SK-N-SH treated with all-trans-retinoic acid at 6 μM for 48 hours (cell line): ENCODE measurements around the gene RPUSD3.

Experiments
- ATAC-seq: fragments of 200-7000 bp; cut with Tn5 transposase; 3 replicates; pipeline ENCODE4 v1.9.1; 2020; ENCODE audit warnings: mild to moderate bottlenecking, moderate library complexity
- ARNTL ChIP-seq: fragments of 450-650 bp; formaldehyde crosslinking; IDR thresholded peaks from 2 replicates; pipeline ENCODE4 v1.5.0; 2020; ENCODE audit warnings: low read depth, mild to moderate bottlenecking, moderate library complexity, borderline replicate concordance
- BACH2 ChIP-seq: fragments of 250-450 bp; sonication (Bioruptor Pico); IDR thresholded peaks from 2 replicates; pipeline ENCODE4 v1.9.0; 2021; ENCODE audit warnings: mild to moderate bottlenecking, borderline replicate concordance
- CSDC2 ChIP-seq: fragments of 250-450 bp; sonication (Bioruptor Pico); IDR thresholded peaks from 2 replicates; pipeline ENCODE4 v1.5.0; 2020; ENCODE audit warnings: mild to moderate bottlenecking, moderate library complexity
- ESRRG ChIP-seq: fragments of 250-450 bp; sonication (Bioruptor Pico); IDR thresholded peaks from 2 replicates; pipeline ENCODE4 v1.6.1; 2021; ENCODE audit warnings: mild to moderate bottlenecking
- GLIS3 ChIP-seq: fragments of 250-450 bp; sonication (Bioruptor Pico); IDR thresholded peaks from 2 replicates; pipeline ENCODE4 v1.5.0; 2020; ENCODE audit warnings: mild to moderate bottlenecking, moderate library complexity
- ISL1 ChIP-seq: fragments of 250-450 bp; sonication (Bioruptor Pico); IDR thresholded peaks from 2 replicates; pipeline ENCODE4 v2.1.2; 2022; ENCODE audit warnings: mild to moderate bottlenecking, moderate library complexity
- OSR1 ChIP-seq: fragments of 250-450 bp; sonication (Bioruptor Pico); IDR thresholded peaks from 2 replicates; pipeline ENCODE4 v1.8.0; 2022; ENCODE audit warnings: moderate library complexity, mild to moderate bottlenecking, inconsistent platforms
- PPARA ChIP-seq: fragments of 250-450 bp; sonication (Bioruptor Pico); IDR thresholded peaks from 2 replicates; pipeline ENCODE4 v1.5.0; 2020; ENCODE audit warnings: mild to moderate bottlenecking, borderline replicate concordance
- RARB ChIP-seq: fragments of 250-450 bp; sonication (Bioruptor Pico); IDR thresholded peaks from 2 replicates; pipeline ENCODE4 v1.8.0; 2021; ENCODE audit warnings: mild to moderate bottlenecking, moderate library complexity
- SNAI2 ChIP-seq: fragments of 250-450 bp; sonication (Bioruptor Pico); IDR thresholded peaks from 2 replicates; pipeline ENCODE4 v1.5.0; 2020; ENCODE audit warnings: mild to moderate bottlenecking, moderate library complexity
- TCF4 ChIP-seq: fragments of 250-450 bp; sonication (Bioruptor Pico); IDR thresholded peaks from 2 replicates; pipeline ENCODE4 v1.8.0; 2021; ENCODE audit warnings: mild to moderate bottlenecking, moderate library complexity, borderline replicate concordance
- TOX ChIP-seq: fragments of 250-450 bp; sonication (Bioruptor Pico); IDR thresholded peaks from 2 replicates; pipeline ENCODE4 v1.8.0; 2021; ENCODE audit warnings: mild to moderate bottlenecking, moderate library complexity, borderline replicate concordance
- ZC3H10 ChIP-seq: fragments of 250-450 bp; sonication (Bioruptor Pico); IDR thresholded peaks from 2 replicates; pipeline ENCODE4 v1.5.1; 2021; ENCODE audit warnings: mild to moderate bottlenecking, moderate library complexity
- ZFP3 ChIP-seq: fragments of 250-450 bp; sonication (Bioruptor Pico); IDR thresholded peaks from 2 replicates; pipeline ENCODE4 v1.5.0; 2020; ENCODE audit warnings: mild to moderate bottlenecking, moderate library complexity
- ZFP30 ChIP-seq: fragments of 450-650 bp; formaldehyde crosslinking; IDR thresholded peaks from 2 replicates; pipeline ENCODE4 v1.5.0; 2022; ENCODE audit warnings: mild to moderate bottlenecking, moderate library complexity
- ZNF565 ChIP-seq: fragments of 450-650 bp; formaldehyde crosslinking; conservative IDR thresholded peaks from 2 replicates; pipeline ENCODE4 v1.5.0; 2020; ENCODE audit warnings: low read depth, mild to moderate bottlenecking, moderate library complexity
- ZNF70 ChIP-seq: fragments of 450-650 bp; formaldehyde crosslinking; IDR thresholded peaks from 2 replicates; pipeline ENCODE4 v1.5.0; 2020; ENCODE audit warnings: mild to moderate bottlenecking, moderate library complexity
- ZNF8 ChIP-seq: fragments of 450-650 bp; formaldehyde crosslinking; IDR thresholded peaks from 2 replicates; pipeline ENCODE4 v1.5.0; 2020; ENCODE audit warnings: mild to moderate bottlenecking, moderate library complexity
- TF ChIP-seq, protein P1 (sequence below): fragments of 250-450 bp; sonication (Bioruptor Pico); IDR thresholded peaks from 2 replicates; pipeline ENCODE4 v1.8.0; 2020; ENCODE audit warnings: mild to moderate bottlenecking, moderate library complexity, borderline replicate concordance
- TF ChIP-seq, protein P2 (sequence below): fragments of 250-450 bp; sonication (Bioruptor Pico); IDR thresholded peaks from 2 replicates; pipeline ENCODE4 v1.5.1; 2021; ENCODE audit warnings: mild to moderate bottlenecking, moderate library complexity
- TF ChIP-seq, protein P3 (sequence below): fragments of 250-450 bp; sonication (Bioruptor Pico); IDR thresholded peaks from 2 replicates; pipeline ENCODE4 v1.8.0; 2021; ENCODE audit warnings: low read depth, mild to moderate bottlenecking, moderate library complexity, borderline replicate concordance
- TF ChIP-seq, protein P4 (sequence below): fragments of 250-450 bp; sonication (Bioruptor Pico); IDR thresholded peaks from 2 replicates; pipeline ENCODE4 v1.5.0; 2020; ENCODE audit warnings: mild to moderate bottlenecking, moderate library complexity

RPUSD3 gene

DNA sequence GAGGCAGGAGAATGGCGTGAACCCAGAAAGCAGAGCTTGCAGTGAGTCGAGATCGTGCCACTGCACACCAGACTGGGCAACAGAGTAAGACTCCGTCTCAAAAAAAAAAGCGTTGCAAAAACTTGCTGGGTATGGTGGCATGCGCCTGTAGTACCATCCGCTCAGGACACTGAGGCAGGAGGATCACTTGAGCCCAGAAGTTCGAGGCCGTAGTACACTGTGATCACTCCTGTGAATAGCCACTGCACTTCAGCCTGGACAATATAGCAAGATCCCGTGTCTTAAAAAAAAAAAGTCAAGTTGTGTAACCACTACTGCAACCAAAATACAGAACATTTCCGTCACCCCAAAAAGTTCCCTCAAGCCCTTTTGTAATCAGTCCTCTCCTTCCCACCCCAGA is 49.4 kb downstream of the RPUSD3 start:
- TF ChIP-seq SNAI2 (no peak), TCF4 (CRISPR knock-in tag) (no peak), ZNF8 (CRISPR knock-in tag) (no peak), BACH2 (CRISPR knock-in tag) (no peak), PPARA (CRISPR knock-in tag) (no peak), ZFP3 (no peak), CSDC2 (CRISPR knock-in tag) (no peak), ZNF70 (CRISPR knock-in tag) (no peak), OSR1 (CRISPR knock-in tag) (no peak), ESRRG (no peak), ZFP30 (CRISPR knock-in tag) (no peak), ZC3H10 (CRISPR knock-in tag) (no peak), ZNF565 (no peak), ARNTL (CRISPR knock-in tag) (no peak), RARB (no peak), ISL1 (CRISPR knock-in tag) (no peak), TOX (CRISPR knock-in tag) (no peak)
- TF ChIP-seq, protein P1, sequence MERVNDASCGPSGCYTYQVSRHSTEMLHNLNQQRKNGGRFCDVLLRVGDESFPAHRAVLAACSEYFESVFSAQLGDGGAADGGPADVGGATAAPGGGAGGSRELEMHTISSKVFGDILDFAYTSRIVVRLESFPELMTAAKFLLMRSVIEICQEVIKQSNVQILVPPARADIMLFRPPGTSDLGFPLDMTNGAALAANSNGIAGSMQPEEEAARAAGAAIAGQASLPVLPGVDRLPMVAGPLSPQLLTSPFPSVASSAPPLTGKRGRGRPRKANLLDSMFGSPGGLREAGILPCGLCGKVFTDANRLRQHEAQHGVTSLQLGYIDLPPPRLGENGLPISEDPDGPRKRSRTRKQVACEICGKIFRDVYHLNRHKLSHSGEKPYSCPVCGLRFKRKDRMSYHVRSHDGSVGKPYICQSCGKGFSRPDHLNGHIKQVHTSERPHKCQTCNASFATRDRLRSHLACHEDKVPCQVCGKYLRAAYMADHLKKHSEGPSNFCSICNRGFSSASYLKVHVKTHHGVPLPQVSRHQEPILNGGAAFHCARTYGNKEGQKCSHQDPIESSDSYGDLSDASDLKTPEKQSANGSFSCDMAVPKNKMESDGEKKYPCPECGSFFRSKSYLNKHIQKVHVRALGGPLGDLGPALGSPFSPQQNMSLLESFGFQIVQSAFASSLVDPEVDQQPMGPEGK (CRISPR knock-in tag), result no peak
- TF ChIP-seq, protein P2, sequence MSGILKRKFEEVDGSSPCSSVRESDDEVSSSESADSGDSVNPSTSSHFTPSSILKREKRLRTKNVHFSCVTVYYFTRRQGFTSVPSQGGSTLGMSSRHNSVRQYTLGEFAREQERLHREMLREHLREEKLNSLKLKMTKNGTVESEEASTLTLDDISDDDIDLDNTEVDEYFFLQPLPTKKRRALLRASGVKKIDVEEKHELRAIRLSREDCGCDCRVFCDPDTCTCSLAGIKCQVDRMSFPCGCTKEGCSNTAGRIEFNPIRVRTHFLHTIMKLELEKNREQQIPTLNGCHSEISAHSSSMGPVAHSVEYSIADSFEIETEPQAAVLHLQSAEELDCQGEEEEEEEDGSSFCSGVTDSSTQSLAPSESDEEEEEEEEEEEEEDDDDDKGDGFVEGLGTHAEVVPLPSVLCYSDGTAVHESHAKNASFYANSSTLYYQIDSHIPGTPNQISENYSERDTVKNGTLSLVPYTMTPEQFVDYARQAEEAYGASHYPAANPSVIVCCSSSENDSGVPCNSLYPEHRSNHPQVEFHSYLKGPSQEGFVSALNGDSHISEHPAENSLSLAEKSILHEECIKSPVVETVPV (CRISPR knock-in tag), result no peak
- TF ChIP-seq, protein P3, sequence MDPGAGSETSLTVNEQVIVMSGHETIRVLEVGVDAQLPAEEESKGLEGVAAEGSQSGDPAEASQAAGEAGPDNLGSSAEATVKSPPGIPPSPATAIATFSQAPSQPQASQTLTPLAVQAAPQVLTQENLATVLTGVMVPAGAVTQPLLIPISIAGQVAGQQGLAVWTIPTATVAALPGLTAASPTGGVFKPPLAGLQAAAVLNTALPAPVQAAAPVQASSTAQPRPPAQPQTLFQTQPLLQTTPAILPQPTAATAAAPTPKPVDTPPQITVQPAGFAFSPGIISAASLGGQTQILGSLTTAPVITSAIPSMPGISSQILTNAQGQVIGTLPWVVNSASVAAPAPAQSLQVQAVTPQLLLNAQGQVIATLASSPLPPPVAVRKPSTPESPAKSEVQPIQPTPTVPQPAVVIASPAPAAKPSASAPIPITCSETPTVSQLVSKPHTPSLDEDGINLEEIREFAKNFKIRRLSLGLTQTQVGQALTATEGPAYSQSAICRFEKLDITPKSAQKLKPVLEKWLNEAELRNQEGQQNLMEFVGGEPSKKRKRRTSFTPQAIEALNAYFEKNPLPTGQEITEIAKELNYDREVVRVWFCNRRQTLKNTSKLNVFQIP (CRISPR knock-in tag), result no peak
- no peak for ATAC-seq

DNA sequence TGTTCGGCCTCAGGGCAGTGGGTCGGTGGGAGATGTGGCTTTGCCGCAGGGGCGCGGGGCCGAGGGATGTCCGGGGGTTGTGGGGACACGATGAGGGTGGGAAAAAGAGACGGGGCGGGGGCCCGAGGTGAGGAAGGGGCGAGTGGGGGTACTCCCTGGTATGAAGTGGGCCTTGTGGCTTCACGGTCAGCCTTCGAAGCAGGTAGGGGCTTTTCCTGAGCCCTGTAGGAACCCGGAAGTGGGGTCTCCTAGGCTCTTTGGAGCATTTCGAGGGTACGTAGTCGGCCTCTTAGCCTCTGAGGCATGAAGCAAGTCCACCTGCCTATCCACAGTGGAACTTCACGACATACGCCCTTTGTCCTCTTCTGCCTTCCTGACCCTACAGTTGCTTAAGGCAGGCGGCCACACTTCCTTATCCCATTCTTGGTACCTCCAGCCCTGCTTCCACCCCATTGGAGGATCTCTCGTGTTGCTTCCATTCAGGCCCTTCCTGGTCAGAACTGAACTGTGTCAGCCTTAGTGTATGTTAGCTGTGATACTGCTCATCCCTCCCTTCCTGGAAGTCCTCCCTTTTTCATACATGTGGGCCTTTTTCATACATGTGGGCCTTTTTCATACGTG is 50.5 kb downstream of the RPUSD3 start:
- TF ChIP-seq ZC3H10 (CRISPR knock-in tag), result peak; percentile 14; the same call in 1 of the 2 replicates
- TF ChIP-seq, protein P4, sequence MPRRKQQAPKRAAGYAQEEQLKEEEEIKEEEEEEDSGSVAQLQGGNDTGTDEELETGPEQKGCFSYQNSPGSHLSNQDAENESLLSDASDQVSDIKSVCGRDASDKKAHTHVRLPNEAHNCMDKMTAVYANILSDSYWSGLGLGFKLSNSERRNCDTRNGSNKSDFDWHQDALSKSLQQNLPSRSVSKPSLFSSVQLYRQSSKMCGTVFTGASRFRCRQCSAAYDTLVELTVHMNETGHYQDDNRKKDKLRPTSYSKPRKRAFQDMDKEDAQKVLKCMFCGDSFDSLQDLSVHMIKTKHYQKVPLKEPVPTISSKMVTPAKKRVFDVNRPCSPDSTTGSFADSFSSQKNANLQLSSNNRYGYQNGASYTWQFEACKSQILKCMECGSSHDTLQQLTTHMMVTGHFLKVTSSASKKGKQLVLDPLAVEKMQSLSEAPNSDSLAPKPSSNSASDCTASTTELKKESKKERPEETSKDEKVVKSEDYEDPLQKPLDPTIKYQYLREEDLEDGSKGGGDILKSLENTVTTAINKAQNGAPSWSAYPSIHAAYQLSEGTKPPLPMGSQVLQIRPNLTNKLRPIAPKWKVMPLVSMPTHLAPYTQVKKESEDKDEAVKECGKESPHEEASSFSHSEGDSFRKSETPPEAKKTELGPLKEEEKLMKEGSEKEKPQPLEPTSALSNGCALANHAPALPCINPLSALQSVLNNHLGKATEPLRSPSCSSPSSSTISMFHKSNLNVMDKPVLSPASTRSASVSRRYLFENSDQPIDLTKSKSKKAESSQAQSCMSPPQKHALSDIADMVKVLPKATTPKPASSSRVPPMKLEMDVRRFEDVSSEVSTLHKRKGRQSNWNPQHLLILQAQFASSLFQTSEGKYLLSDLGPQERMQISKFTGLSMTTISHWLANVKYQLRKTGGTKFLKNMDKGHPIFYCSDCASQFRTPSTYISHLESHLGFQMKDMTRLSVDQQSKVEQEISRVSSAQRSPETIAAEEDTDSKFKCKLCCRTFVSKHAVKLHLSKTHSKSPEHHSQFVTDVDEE (CRISPR knock-in tag), result no peak
- peak; percentile 50 for ATAC-seq

DNA sequence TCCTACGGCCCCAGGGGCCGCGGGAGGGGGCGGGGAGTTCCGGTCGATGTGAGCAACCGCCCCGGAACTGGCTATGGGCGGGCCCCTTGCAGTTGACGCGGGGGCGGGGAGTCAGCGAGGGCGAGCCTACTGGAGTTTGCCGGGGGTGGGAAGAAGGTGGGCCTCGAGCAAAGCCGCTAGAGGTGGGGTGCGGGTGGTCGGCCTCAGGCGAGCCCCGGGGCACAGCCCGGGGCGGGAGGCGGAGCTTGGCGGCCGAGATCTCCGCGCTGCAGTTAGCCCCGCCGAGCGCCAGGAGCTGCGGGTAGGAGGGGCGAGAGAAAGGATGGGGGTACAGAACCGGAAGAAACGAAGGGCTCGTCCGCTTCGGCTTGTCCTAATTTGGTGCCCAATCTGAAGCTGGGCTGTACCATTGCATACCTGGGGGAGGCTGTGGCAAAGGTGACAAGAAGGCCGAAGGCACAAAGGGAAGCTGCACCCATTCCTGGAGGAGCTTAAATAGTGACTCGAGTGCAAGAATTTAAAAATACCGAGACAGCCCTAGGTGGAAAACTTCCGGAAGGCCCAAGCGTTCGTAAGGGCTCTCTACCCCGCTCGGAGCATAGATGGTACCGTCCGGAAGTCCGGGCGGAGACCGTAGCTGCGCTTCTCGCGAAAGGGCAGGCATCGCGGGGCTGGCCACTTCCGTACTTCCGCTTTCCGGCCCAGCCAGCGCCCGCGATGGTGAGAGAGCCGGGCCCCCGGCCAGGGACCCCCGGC is 51.2 kb downstream of the RPUSD3 start, which contains the start of the genes ARPC4 and TADA3:
Gene ARPC4, plus strand, starts transcription at position 678 of the 756 bp plus-strand sequence. Its CDS starts 40 bp downstream, at position 718.
Gene TADA3, minus strand, starts transcription at position 69 of the 756 bp plus-strand sequence. CDS start 1,007 bp downstream, outside the sequence.
- ATAC-seq, result peak; percentile 93
- TF ChIP-seq OSR1 (CRISPR knock-in tag) (no peak), ISL1 (CRISPR knock-in tag) (no peak), ZFP3 (no peak), SNAI2 (no peak), PPARA (CRISPR knock-in tag) (no peak), ARNTL (CRISPR knock-in tag) (no peak), ESRRG (no peak), GLIS3 (CRISPR knock-in tag) (no peak), TOX (CRISPR knock-in tag) (no peak), ZFP30 (CRISPR knock-in tag) (no peak), BACH2 (CRISPR knock-in tag) (no peak), CSDC2 (CRISPR knock-in tag) (no peak), ZNF70 (CRISPR knock-in tag) (no peak)
- TF ChIP-seq, protein P3 (CRISPR knock-in tag), result no peak
- TF ChIP-seq, protein P4 (CRISPR knock-in tag), result no peak
